K562 (cell line): ENCODE measurements around the gene AMZ2. TPM values are rescaled to one million over a fixed set of nuclear protein-coding genes. Genes with fewer than 3 reads are reported as not detected.

Experiments
- BCOR ChIP-seq: fragments of 450-650 bp; IDR thresholded peaks from 2 replicates; pipeline ENCODE4 v1.6.1; 2016
- CHD1 ChIP-seq: fragments of 200-600 bp; sonication (generic); IDR thresholded peaks from one replicate; pipeline ENCODE4 v1.6.1; 2012; ENCODE audit warnings: mild to moderate bottlenecking, moderate library complexity, low read length, inconsistent platforms
- ELF4 ChIP-seq: fragments of 450-650 bp; formaldehyde crosslinking; IDR thresholded peaks from 2 replicates; pipeline ENCODE4 v1.4.0; 2022; ENCODE audit warnings: missing genetic modification characterization
- GMEB1 ChIP-seq: fragments of 250-450 bp; sonication (Bioruptor Pico); IDR thresholded peaks from 2 replicates; pipeline ENCODE4 v1.4.0; 2020; ENCODE audit warnings: mild to moderate bottlenecking
- NBN ChIP-seq: fragments of 450-650 bp; IDR thresholded peaks from 2 replicates; pipeline ENCODE4 v1.6.1; 2016; ENCODE audit warnings: low read depth, mild to moderate bottlenecking
- NFIX ChIP-seq: fragments of 250-450 bp; sonication (Bioruptor Pico); IDR thresholded peaks from 2 replicates; pipeline ENCODE4 v1.4.0; 2020; ENCODE audit warnings: low read depth, mild to moderate bottlenecking, moderate library complexity
- PRPF4 ChIP-seq: fragments of 200-400 bp; formaldehyde crosslinking; IDR thresholded peaks from one replicate; pipeline ENCODE4 v1.6.1; 2017; ENCODE audit warnings: low read length, low read depth, mild to moderate bottlenecking; ENCODE audit not compliant: insufficient read depth, poor library complexity, severe bottlenecking
- SRSF7 ChIP-seq: fragments of 200-400 bp; formaldehyde crosslinking; optimal IDR thresholded peaks from 2 replicates; pipeline ENCODE3; 2017; ENCODE audit warnings: mild to moderate bottlenecking, low read depth, low read length
- XRCC3 ChIP-seq: fragments of 450-650 bp; IDR thresholded peaks from 2 replicates; pipeline ENCODE4 v1.6.1; 2017; ENCODE audit warnings: mild to moderate bottlenecking, moderate library complexity
- ZBTB7A ChIP-seq: IDR thresholded peaks from 2 replicates; pipeline ENCODE4 v1.6.1; 2011; ENCODE audit warnings: low read depth, mild to moderate bottlenecking, low read length, moderate library complexity, borderline replicate concordance; ENCODE audit not compliant: control insufficient read depth
- ZNF282 ChIP-seq: sonication (generic); formaldehyde crosslinking; IDR thresholded peaks from 2 replicates; pipeline ENCODE4 v1.8.1; 2023; ENCODE audit warnings: missing genetic modification reagents
- polyA plus RNA-seq, 8 experiments: library from polyadenylated mRNA; depleted of rRNA in 4 of 8; stranded (reverse) in 5 of 8; unstranded in 3 of 8; fragments of >200 nt; fragmentation: Nextera tagmentation in 2 of 8; fragmentation: Illumina TruSeq in 1 of 8; extraction: Ambion mirVana in 2 of 8; extraction: Trizol in 1 of 8; gene quantifications; 2 replicates each; pipeline versions ENCODE4 v1.2.1 to v1.2.3, GENCODE V29; 2011 to 2014; ENCODE audit warnings: inconsistent platforms in 1 of 8, missing spikeins in 1 of 8
- total RNA-seq, 7 experiments: library from RNA; depleted of rRNA in 6 of 7; stranded (reverse); fragments of >200 nt in 6 of 7; fragmentation: Illumina TruSeq in 2 of 7; extraction: Trizol in 2 of 7; gene quantifications; 2 replicates each; pipeline versions ENCODE4 v1.2.1 to v1.2.3, GENCODE V29; 2011 to 2021; ENCODE audit warnings: low replicate concordance in 1 of 7
- TF ChIP-seq, protein P1 (sequence below), 2 experiments: fragments of 450-650 bp in 1 of 2; sonication (generic) in 1 of 2; formaldehyde crosslinking in 1 of 2; IDR thresholded peaks; 2 replicates each; pipeline versions ENCODE4 v1.7.1 to v1.9.0; 2016 to 2022; ENCODE audit warnings: inconsistent platforms in 1 of 2, mild to moderate bottlenecking in 1 of 2, missing genetic modification reagents in 1 of 2
- TF ChIP-seq, protein P2 (sequence below): fragments of 450-650 bp; IDR thresholded peaks from 2 replicates; pipeline ENCODE4 v1.6.1; 2018; ENCODE audit not compliant: partially characterized antibody

AMZ2 gene
- total and polyA plus RNA-seq, 9 of the 15 experiments (the other 6 are each of a cell fraction or from before 2014, with no cell fraction given): 22.6 to 92.2 (median 52.6) TPM

DNA sequence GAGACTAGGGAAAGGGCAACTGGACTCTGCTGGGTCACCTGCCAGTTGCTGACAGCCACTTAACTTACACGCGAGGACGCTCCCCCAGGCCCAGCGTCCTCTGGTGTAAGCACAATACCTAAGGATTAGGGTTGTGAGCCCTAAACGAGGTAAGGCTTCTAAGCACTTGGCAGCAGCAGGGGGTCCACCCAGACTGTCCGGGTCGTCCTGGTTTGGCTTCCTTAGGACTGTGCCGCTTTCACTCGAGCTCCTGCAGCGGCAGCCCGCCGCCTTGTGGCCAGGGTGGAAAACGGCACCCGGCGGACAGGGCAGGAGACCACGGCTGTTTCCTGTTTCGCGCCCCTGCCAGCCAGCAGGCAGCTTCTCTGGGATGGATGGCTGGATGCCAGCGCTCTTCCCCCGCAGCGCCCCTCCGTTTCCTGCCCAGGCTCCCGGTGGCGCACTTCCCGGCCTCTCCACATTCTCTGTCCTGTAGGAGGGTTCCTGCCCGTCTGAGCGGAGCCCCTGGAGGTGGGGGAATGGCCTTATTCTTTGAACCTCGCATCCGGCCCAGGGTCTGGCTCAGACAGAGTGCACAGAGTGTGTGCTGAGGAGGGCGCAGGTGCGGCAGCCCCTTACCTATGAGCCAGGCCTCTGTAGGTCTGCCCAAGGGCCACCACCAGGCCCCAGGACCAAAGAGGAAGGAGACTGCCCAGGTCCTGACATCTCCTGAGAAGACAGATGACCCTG is 47.0 kb upstream of the AMZ2 start (continued):
- no peak for TF ChIP-seq ZNF282 (CRISPR knock-in tag)
- TF ChIP-seq, protein P1, sequence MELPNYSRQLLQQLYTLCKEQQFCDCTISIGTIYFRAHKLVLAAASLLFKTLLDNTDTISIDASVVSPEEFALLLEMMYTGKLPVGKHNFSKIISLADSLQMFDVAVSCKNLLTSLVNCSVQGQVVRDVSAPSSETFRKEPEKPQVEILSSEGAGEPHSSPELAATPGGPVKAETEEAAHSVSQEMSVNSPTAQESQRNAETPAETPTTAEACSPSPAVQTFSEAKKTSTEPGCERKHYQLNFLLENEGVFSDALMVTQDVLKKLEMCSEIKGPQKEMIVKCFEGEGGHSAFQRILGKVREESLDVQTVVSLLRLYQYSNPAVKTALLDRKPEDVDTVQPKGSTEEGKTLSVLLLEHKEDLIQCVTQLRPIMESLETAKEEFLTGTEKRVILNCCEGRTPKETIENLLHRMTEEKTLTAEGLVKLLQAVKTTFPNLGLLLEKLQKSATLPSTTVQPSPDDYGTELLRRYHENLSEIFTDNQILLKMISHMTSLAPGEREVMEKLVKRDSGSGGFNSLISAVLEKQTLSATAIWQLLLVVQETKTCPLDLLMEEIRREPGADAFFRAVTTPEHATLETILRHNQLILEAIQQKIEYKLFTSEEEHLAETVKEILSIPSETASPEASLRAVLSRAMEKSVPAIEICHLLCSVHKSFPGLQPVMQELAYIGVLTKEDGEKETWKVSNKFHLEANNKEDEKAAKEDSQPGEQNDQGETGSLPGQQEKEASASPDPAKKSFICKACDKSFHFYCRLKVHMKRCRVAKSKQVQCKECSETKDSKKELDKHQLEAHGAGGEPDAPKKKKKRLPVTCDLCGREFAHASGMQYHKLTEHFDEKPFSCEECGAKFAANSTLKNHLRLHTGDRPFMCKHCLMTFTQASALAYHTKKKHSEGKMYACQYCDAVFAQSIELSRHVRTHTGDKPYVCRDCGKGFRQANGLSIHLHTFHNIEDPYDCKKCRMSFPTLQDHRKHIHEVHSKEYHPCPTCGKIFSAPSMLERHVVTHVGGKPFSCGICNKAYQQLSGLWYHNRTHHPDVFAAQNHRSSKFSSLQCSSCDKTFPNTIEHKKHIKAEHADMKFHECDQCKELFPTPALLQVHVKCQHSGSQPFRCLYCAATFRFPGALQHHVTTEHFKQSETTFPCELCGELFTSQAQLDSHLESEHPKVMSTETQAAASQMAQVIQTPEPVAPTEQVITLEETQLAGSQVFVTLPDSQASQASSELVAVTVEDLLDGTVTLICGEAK (IDR thresholded peaks at IDR 0.05): no peak
- TF ChIP-seq, protein P1 (CRISPR knock-in tag; IDR thresholded peaks at IDR 0.05): no peak
- no peak for TF ChIP-seq NFIX (CRISPR knock-in tag)
- TF ChIP-seq, protein P2, sequence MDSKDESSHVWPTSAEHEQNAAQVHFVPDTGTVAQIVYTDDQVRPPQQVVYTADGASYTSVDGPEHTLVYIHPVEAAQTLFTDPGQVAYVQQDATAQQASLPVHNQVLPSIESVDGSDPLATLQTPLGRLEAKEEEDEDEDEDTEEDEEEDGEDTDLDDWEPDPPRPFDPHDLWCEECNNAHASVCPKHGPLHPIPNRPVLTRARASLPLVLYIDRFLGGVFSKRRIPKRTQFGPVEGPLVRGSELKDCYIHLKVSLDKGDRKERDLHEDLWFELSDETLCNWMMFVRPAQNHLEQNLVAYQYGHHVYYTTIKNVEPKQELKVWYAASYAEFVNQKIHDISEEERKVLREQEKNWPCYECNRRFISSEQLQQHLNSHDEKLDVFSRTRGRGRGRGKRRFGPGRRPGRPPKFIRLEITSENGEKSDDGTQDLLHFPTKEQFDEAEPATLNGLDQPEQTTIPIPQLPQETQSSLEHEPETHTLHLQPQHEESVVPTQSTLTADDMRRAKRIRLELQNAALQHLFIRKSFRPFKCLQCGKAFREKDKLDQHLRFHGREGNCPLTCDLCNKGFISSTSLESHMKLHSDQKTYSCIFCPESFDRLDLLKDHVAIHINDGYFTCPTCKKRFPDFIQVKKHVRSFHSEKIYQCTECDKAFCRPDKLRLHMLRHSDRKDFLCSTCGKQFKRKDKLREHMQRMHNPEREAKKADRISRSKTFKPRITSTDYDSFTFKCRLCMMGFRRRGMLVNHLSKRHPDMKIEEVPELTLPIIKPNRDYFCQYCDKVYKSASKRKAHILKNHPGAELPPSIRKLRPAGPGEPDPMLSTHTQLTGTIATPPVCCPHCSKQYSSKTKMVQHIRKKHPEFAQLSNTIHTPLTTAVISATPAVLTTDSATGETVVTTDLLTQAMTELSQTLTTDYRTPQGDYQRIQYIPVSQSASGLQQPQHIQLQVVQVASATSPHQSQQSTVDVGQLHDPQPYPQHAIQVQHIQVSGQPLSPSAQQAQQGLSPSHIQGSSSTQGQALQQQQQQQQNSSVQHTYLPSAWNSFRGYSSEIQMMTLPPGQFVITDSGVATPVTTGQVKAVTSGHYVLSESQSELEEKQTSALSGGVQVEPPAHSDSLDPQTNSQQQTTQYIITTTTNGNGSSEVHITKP: no peak
- TF ChIP-seq BCOR: no peak
- no peak for TF ChIP-seq PRPF4
- peak; percentile 18; the same call in 1 of the 2 replicates for TF ChIP-seq ZBTB7A
- TF ChIP-seq NBN: no peak
- no peak for TF ChIP-seq CHD1
- TF ChIP-seq ELF4 (CRISPR knock-in tag): no peak
- no peak for TF ChIP-seq XRCC3
- TF ChIP-seq SRSF7: no peak
- TF ChIP-seq GMEB1 (CRISPR knock-in tag): no peak
